GM12873 (cell line): ENCODE results near the gene GON4L.
A peak's percentile ranks its signal among the peaks of the same experiment; 100 is the strongest.

Experiments used
- CTCF ChIP-seq: IDR thresholded peaks from 2 replicates; pipeline ENCODE4 v1.5.1; 2012; ENCODE audit warnings: low read depth, mild to moderate bottlenecking, moderate library complexity, low read length, control low read depth; ENCODE audit not compliant: insufficient read depth; ENCODE audit errors: missing control alignments

GON4L gene

GRCh38 chr1:155729031-155729898, 127.7 kb downstream of the GON4L start:
- peak; percentile 80 for TF ChIP-seq CTCF

GRCh38 chr1:155725142-155725541, 131.9 kb downstream of the GON4L start:
- TF ChIP-seq CTCF: no peak

- no peak for TF ChIP-seq CTCF
Measured at GRCh38 chr1:155719703-155720102, 137.3 kb downstream of the GON4L start.

GRCh38 chr1:155717041-155717440, 140.0 kb downstream of the GON4L start:
- no peak for TF ChIP-seq CTCF

GRCh38 chr1:155715777-155716176, 141.2 kb downstream of the GON4L start:
- TF ChIP-seq CTCF: no peak

- TF ChIP-seq CTCF: no peak
Measured at GRCh38 chr1:155713075-155713474, 143.9 kb downstream of the GON4L start.

- TF ChIP-seq CTCF: peak; percentile 18
Measured at GRCh38 chr1:155712636-155713035, 144.4 kb downstream of the GON4L start.
